Mammary epithelial cell (primary cell): ENCODE data around the gene ERN1.

ENCODE experiments used
- CTCF ChIP-seq, 2 donors: IDR thresholded peaks in 1 of 2; conservative IDR thresholded peaks in 1 of 2; 2 replicates each; pipeline ENCODE4 v1.5.1; 2011 to 2012; ENCODE audit warnings: inconsistent platforms in 2 of 2, low read length in 2 of 2, mild to moderate bottlenecking in 2 of 2, control low read depth in 1 of 2, low read depth in 1 of 2; ENCODE audit not compliant: insufficient read depth in 1 of 2; ENCODE audit errors: extremely low read depth in 1 of 2
- EZH2 ChIP-seq: IDR thresholded peaks from 2 replicates; pipeline ENCODE4 v1.6.1; 2012; ENCODE audit warnings: low read length, inconsistent platforms, borderline replicate concordance

GRCh38 chr17:64001763-64002529, 128.0 kb downstream of the ERN1 start:
- TF ChIP-seq CTCF (conservative IDR thresholded peaks at IDR 0.05 in 1 of 2, IDR thresholded peaks at IDR 0.05 in 1 of 2; ENCODE audit: extremely low read depth in 1 of 2, insufficient read depth in 1 of 2, low read depth in 1 of 2, low read length in 2 of 2) (no peak), EZH2 (no peak)
